ENCODE data around the gene AFAP1L1. TPM values are rescaled to one million over a fixed set of nuclear protein-coding genes. Genes with fewer than 3 reads are reported as not detected.

AFAP1L1 gene
- total and polyA plus RNA-seq, 9 of the 15 experiments (the other 6 are each of a cell fraction or from before 2014, with no cell fraction given): 0.01 to 0.12 (median 0.03) TPM; not detected in 4

GRCh38 chr5:149240354-149240998 lies 31.2 kb upstream of the AFAP1L1 start (continued):
- TF ChIP-seq ZNF407 (IDR thresholded peaks at IDR 0.05; ENCODE audit: low read depth) (no peak), DPF2 (IDR thresholded peaks at IDR 0.05) (no peak), HOMEZ (CRISPR knock-in tag; IDR thresholded peaks at IDR 0.05) (no peak), SRSF1 (IDR thresholded peaks at IDR 0.05; ENCODE audit: low read depth, low read length) (no peak), SAFB (IDR thresholded peaks at IDR 0.05; ENCODE audit: borderline replicate concordance, low read depth, low read length) (no peak), ZNF589 (CRISPR knock-in tag; IDR thresholded peaks at IDR 0.05; ENCODE audit: low read depth) (peak; percentile 77), ZNF3 (CRISPR knock-in tag; IDR thresholded peaks at IDR 0.05) (no peak), BCOR (IDR thresholded peaks at IDR 0.05) (no peak), ZNF311 (CRISPR knock-in tag; IDR thresholded peaks at IDR 0.05) (0 out of 2 replicates have a peak, but pooled peaks have one; percentile 28), HMBOX1 (IDR thresholded peaks at IDR 0.05) (no peak), ZNF316 (IDR thresholded peaks at IDR 0.05) (no peak), KDM2B (CRISPR knock-in tag; IDR thresholded peaks at IDR 0.05) (no peak), SNAPC5 (CRISPR knock-in tag; IDR thresholded peaks at IDR 0.05) (no peak), DMBX1 (CRISPR knock-in tag; IDR thresholded peaks at IDR 0.05; ENCODE audit: borderline replicate concordance) (no peak), POU5F1 (IDR thresholded peaks at IDR 0.05; ENCODE audit: borderline replicate concordance, low read depth, low read length, partially characterized antibody) (no peak), PREB (CRISPR knock-in tag; IDR thresholded peaks at IDR 0.05) (no peak), BCL6 (CRISPR knock-in tag; IDR thresholded peaks at IDR 0.05) (no peak), MCM2 (IDR thresholded peaks at IDR 0.05; ENCODE audit: low read depth) (no peak)

Data from K562 (cell line).